ENCODE measurements around the gene ABT1. TPM values are rescaled to one million over a fixed set of nuclear protein-coding genes. Genes with fewer than 3 reads are reported as not detected.

Gene ABT1
- total RNA-seq, 4 donors from 2014 or later = 11.9 to 17.6 (median 15.0) TPM

DNA sequence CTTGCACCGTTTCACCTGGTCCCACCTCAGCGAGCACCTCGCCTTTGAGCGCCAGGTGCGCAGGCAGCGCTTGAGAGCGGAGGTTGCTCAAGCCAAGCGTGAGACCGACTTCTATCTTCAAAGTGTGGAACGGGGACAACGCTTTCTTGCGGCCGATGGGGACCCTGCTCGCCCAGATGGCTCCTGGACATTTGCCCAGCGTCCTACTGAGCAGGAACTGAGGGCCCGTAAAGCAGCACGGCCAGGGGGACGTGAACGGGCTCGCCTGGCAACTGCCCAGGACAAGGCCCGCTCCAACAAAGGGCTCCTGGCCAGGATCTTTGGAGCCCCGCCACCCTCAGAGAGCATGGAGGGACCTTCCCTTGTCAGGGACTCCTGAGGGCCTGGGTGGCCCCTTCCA lies 1.5 kb downstream of the ABT1 start:
- intact Hi-C loops (cut with DNase I) = no loop called here
- Histone ChIP-seq H3K4me1 (peaks cover 9 to 16% of the 10 kb centered on the region in 2 donors), H3K27me3 (peaks cover 5% of the 10 kb centered on the region), H3K27ac (no peak overlapping the region), H3K36me3 (peaks cover 15 to 16% of the 10 kb centered on the region in 2 donors), H3K9me3 (no peaks in the 10 kb centered on the region), H3K4me3 (replicated peaks in 1 of 3) (no peak overlapping the region)
- TF ChIP-seq, protein P1, sequence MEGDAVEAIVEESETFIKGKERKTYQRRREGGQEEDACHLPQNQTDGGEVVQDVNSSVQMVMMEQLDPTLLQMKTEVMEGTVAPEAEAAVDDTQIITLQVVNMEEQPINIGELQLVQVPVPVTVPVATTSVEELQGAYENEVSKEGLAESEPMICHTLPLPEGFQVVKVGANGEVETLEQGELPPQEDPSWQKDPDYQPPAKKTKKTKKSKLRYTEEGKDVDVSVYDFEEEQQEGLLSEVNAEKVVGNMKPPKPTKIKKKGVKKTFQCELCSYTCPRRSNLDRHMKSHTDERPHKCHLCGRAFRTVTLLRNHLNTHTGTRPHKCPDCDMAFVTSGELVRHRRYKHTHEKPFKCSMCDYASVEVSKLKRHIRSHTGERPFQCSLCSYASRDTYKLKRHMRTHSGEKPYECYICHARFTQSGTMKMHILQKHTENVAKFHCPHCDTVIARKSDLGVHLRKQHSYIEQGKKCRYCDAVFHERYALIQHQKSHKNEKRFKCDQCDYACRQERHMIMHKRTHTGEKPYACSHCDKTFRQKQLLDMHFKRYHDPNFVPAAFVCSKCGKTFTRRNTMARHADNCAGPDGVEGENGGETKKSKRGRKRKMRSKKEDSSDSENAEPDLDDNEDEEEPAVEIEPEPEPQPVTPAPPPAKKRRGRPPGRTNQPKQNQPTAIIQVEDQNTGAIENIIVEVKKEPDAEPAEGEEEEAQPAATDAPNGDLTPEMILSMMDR (IDR thresholded peaks at IDR 0.05) = no peak
- no peak for TF ChIP-seq POLR2A (IDR thresholded peaks at IDR 0.05)
- WGBS, 2 donors = 94 to 97% methylated on average over 15 to 22 of the region's 22 CpGs
- no peak for DNase-seq

DNA sequence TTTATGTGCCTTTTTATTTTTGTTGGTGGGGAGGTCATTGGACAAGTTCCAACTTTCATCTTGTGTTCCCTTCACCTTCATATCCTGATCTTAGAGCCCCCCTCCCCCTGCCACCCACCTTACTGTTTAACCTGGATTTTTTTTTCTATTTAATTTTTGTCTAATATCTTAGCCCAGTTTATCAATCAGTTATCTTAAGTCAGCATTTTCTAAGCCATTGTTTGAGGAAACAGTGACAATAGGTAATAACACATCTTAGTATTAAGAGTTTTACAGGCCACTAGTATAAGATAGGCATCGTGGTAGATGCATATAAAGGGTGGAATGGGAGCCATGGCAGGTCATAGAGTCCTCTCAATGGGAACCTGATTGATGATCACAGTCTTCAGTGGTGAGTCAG lies 2.4 kb downstream of the ABT1 start:
- no peak overlapping the region for H3K4me3 ChIP-seq (replicated peaks in 1 of 3)
- intact Hi-C loops (cut with DNase I) = no loop called here
- H3K27ac ChIP-seq = no peak overlapping the region
- no peaks in the 10 kb centered on the region for H3K9me3 ChIP-seq
- H3K4me1 ChIP-seq = peaks cover 9 to 16% of the 10 kb centered on the region in 2 donors
- TF ChIP-seq, protein P1 (IDR thresholded peaks at IDR 0.05) = no peak
- no peak for TF ChIP-seq POLR2A (IDR thresholded peaks at IDR 0.05)
- H3K36me3 ChIP-seq = peaks cover 15 to 16% of the 10 kb centered on the region in 2 donors
- DNase-seq = no peak
- no peaks in the 10 kb centered on the region for H3K27me3 ChIP-seq
- WGBS, 2 donors = 92 to 95% methylated on average over 1 of the region's 1 CpG

DNA sequence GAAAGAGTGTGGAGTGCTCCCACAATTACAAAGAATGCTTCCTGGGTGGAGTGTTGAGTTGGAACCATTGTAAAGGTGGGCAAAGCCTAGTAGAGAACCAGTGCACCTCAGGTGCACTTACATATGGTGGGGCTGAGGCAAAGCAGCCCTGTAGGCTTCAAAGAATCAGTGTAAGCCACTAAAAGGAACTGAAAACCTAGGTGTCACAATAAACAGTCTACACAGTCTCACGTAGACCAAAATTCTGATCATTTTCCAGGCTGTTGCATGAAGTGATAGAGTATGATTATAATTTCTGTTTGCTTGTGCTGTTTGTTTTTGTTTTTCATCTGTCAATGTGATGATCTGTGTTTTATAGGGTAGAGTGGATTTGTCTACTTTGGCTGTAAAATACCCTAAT lies 2.8 kb downstream of the ABT1 start:
- intact Hi-C loops (cut with DNase I) = no loop called here
- DNase-seq = no peak
- Histone ChIP-seq H3K9me3 (no peaks in the 10 kb centered on the region), H3K4me1 (peaks cover 9 to 16% of the 10 kb centered on the region in 2 donors), H3K27ac (no peak overlapping the region), H3K27me3 (no peaks in the 10 kb centered on the region), H3K36me3 (peaks cover 15 to 16% of the 10 kb centered on the region in 2 donors), H3K4me3 (replicated peaks in 1 of 3) (no peak overlapping the region)
- WGBS, 2 donors = 83 to 97% methylated on average over 1 of the region's 1 CpG
- TF ChIP-seq, protein P1 (IDR thresholded peaks at IDR 0.05) = no peak
- TF ChIP-seq POLR2A (IDR thresholded peaks at IDR 0.05) = no peak

DNA sequence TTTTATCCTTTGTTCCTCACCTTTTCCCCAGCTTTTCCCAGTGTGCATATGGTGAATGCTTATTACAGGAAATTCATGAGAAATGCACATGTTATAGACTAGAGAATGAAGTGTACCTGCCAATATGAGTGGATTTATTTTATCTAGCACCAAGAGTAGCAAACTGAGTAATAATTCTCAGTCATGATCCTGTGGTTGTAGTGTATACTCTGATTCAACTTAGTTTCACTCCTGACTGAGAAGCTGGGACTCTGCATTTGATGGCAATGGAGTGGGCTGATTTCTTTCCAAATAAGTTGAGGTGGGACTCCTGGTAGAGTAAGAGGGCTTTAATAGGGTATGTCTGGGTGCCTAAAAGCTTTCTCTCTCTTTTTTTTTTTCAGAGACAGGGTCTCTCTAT lies 4.0 kb downstream of the ABT1 start:
- peaks cover 15 to 16% of the 10 kb centered on the region in 2 donors for H3K36me3 ChIP-seq
- no peak overlapping the region for H3K4me3 ChIP-seq (replicated peaks in 1 of 3)
- DNase-seq = no peak
- H3K27me3 ChIP-seq = no peaks in the 10 kb centered on the region
- TF ChIP-seq POLR2A (IDR thresholded peaks at IDR 0.05) = no peak
- TF ChIP-seq, protein P1 (IDR thresholded peaks at IDR 0.05) = no peak
- H3K9me3 ChIP-seq = no peaks in the 10 kb centered on the region
- H3K4me1 ChIP-seq = peaks cover 9 to 12% of the 10 kb centered on the region in 2 donors
- intact Hi-C loops (cut with DNase I) = no loop called here
- no peak overlapping the region for H3K27ac ChIP-seq

DNA sequence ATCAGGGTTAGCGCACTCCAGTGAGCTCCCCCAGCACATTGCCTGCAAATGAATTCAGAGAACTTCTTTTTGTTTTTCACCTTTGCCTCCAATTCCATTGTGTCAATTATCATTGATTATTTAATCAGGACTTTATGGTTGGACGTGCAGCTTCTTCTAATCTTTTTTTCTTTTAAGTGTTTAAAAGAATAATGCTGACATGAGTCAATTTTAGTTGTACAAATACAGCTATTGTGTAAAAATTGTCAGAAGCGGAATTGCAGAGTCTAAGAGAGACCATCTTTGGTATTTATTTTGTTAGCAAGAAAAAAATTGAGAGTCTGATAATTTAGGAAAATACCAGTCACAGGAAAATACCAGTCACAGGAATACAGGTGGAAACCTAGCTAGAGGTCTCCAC lies 5.5 kb downstream of the ABT1 start:
- Histone ChIP-seq H3K4me3 (replicated peaks in 1 of 3) (no peak overlapping the region), H3K27ac (no peak overlapping the region), H3K4me1 (peaks cover 8 to 9% of the 10 kb centered on the region in 2 donors), H3K27me3 (no peaks in the 10 kb centered on the region), H3K9me3 (no peaks in the 10 kb centered on the region), H3K36me3 (peaks cover 15 to 16% of the 10 kb centered on the region in 2 donors)
- intact Hi-C loops (cut with DNase I) = no loop called here
- TF ChIP-seq POLR2A (IDR thresholded peaks at IDR 0.05) = no peak
- TF ChIP-seq, protein P1 (IDR thresholded peaks at IDR 0.05) = no peak
- 92% methylated on average over 3 of the region's 3 CpGs for WGBS, 2 donors
- DNase-seq = no peak
